ENCODE data around the gene ATP6V1C2.

DNA sequence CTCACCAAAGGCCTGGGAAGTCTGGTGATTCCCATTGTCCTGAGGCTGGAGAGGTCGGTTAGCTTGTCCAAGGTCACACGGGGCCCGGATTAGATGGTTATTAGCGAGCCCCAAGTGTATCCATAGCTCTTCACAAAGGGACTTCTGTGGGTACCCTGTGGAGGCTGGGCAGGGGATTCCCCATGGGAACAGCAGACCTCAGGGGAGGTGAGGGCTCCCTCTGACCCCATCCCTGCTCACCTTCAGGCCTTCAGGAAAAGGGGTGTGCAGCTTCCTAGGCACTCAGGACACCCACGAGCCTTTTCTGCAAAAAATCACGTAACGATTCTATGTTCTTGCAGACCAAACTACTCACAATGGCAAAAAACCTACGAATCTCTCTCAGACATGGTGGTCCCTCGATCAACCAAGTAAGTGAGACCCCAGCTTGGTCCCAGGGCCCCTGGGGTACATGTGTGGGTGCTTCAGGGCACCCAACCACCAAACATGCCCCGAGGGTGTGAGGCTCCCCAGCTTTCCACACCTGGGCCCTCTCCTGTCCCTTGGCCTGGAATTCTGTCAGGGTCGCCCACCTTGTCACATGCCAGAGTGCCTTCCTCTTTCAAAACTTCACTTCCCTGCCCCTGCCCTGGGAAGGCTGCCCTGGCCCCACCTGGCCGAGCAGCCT, 50.9 kb downstream of the ATP6V1C2 start:
- TF ChIP-seq, protein P1, sequence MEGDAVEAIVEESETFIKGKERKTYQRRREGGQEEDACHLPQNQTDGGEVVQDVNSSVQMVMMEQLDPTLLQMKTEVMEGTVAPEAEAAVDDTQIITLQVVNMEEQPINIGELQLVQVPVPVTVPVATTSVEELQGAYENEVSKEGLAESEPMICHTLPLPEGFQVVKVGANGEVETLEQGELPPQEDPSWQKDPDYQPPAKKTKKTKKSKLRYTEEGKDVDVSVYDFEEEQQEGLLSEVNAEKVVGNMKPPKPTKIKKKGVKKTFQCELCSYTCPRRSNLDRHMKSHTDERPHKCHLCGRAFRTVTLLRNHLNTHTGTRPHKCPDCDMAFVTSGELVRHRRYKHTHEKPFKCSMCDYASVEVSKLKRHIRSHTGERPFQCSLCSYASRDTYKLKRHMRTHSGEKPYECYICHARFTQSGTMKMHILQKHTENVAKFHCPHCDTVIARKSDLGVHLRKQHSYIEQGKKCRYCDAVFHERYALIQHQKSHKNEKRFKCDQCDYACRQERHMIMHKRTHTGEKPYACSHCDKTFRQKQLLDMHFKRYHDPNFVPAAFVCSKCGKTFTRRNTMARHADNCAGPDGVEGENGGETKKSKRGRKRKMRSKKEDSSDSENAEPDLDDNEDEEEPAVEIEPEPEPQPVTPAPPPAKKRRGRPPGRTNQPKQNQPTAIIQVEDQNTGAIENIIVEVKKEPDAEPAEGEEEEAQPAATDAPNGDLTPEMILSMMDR (IDR thresholded peaks at IDR 0.05; ENCODE audit: low read length) = no peak
- TF ChIP-seq EZH2 (optimal IDR thresholded peaks at IDR 0.05; ENCODE audit: low read depth, low read length) (no peak), EZH2phosphoT487 (IDR thresholded peaks at IDR 0.05; ENCODE audit: low read length) (no peak)

Measured in MM.1S (cell line).